Smooth muscle cell (in vitro differentiated cells): ENCODE measurements around the gene USP7. TPM values are rescaled to one million over a fixed set of nuclear protein-coding genes. Genes with fewer than 3 reads are reported as not detected.
A peak's percentile ranks its signal among the peaks of the same experiment; 100 is the strongest.

ENCODE experiments used
- DNase-seq: peaks from one replicate; lab custom pipeline; 2025; ENCODE audit not compliant: unreplicated experiment; lab: John Stamatoyannopoulos, UW
- H2AFZ ChIP-seq: fragments of 200-600 bp; sonication (generic); 2 replicates; pipeline ENCODE4 v1.6.0; 2016; ENCODE audit warnings: antibody characterized with exemption, low read depth, mild to moderate bottlenecking
- H3F3A ChIP-seq: fragments of 200-600 bp; sonication (generic); 2 replicates; pipeline ENCODE4 v1.6.0; 2017; ENCODE audit warnings: antibody characterized with exemption, low read depth
- H3K27ac ChIP-seq: fragments of 200-600 bp; sonication (generic); 2 replicates; pipeline ENCODE4 v1.5.1; 2016; ENCODE audit warnings: low read depth, mild to moderate bottlenecking
- H3K27me3 ChIP-seq: fragments of 200-600 bp; sonication (generic); 2 replicates; pipeline ENCODE4 v1.6.1; 2016; ENCODE audit warnings: low read depth, mild to moderate bottlenecking
- H3K36me3 ChIP-seq: fragments of 200-600 bp; sonication (generic); 2 replicates; pipeline ENCODE4 v1.5.1; 2016; ENCODE audit warnings: low read depth
- H3K4me1 ChIP-seq: fragments of 200-600 bp; sonication (generic); 2 replicates; pipeline ENCODE4 v1.5.1; 2016; ENCODE audit warnings: low read depth
- H3K4me2 ChIP-seq: fragments of 200-600 bp; sonication (generic); 2 replicates; pipeline ENCODE4 v1.6.0; 2016; ENCODE audit warnings: mild to moderate bottlenecking
- H3K4me3 ChIP-seq: fragments of 200-600 bp; sonication (generic); 2 replicates; pipeline ENCODE4 v1.5.1; 2016; ENCODE audit warnings: mild to moderate bottlenecking
- H3K79me2 ChIP-seq: fragments of 200-600 bp; sonication (generic); 2 replicates; pipeline ENCODE4 v1.6.0; 2016; ENCODE audit warnings: low read depth, mild to moderate bottlenecking
- H3K9ac ChIP-seq: fragments of 200-600 bp; sonication (generic); 2 replicates; pipeline ENCODE4 v1.6.0; 2016; ENCODE audit warnings: low read depth
- H3K9me3 ChIP-seq: fragments of 200-600 bp; sonication (generic); replicated peaks from 2 replicates; pipeline ENCODE4 v1.5.1; 2016; ENCODE audit warnings: low read depth
- H4K20me1 ChIP-seq: fragments of 200-600 bp; sonication (generic); 2 replicates; pipeline ENCODE4 v1.6.0; 2016; ENCODE audit warnings: low read depth
- CTCF ChIP-seq: fragments of 200-600 bp; sonication (generic); IDR thresholded peaks from 2 replicates; pipeline ENCODE4 v1.5.1; 2017; ENCODE audit warnings: borderline replicate concordance, mild to moderate bottlenecking, antibody characterized with exemption; ENCODE audit not compliant: insufficient read depth, poor library complexity, severe bottlenecking
- WGBS: methylation state at CpG from one replicate; pipeline ENCODE4 v1.1.7; 2016; ENCODE audit warnings: low lambda C conversion rate; 5-methylcytosine and 5-hydroxymethylcytosine counted together
- polyA plus RNA-seq: library from polyadenylated mRNA; unstranded; fragments of >200 nt; fragmentation: Nextera tagmentation; extraction: Ambion mirVana; gene quantifications from 2 replicates; pipeline ENCODE4 v1.2.1, GENCODE V29; 2016
- total RNA-seq: library from RNA; depleted of rRNA; stranded (reverse); fragments of >200 nt; gene quantifications from 2 replicates; pipeline ENCODE4 v1.2.3, GENCODE V29; 2014

USP7 gene
- total and polyA plus RNA-seq, 2 experiments from 2014 or later, result 50.7 to 52.1 TPM

GRCh38 chr16:8957509-8958157 lies 6.1 kb downstream of the USP7 start:
- peaks cover 95% of the 10 kb centered on the region for H4K20me1 ChIP-seq
- H3K4me3 ChIP-seq, result no peak overlapping the region
- no peak overlapping the region for H2AFZ ChIP-seq
- H3K27ac ChIP-seq, result peak overlapping the region; percentile 92
- no peak for DNase-seq
- H3K9ac ChIP-seq, result peak overlapping the region; percentile 69
- no peak for TF ChIP-seq CTCF
- no peaks in the 10 kb centered on the region for H3K36me3 ChIP-seq
- H3F3A ChIP-seq, result peaks cover 30% of the 10 kb centered on the region
- peak overlapping the region; percentile 86 for H3K4me2 ChIP-seq
- H3K27me3 ChIP-seq, result no peaks in the 10 kb centered on the region
- peaks cover 95% of the 10 kb centered on the region for H3K79me2 ChIP-seq
- 73% methylated on average over 9 of the region's 9 CpGs for WGBS
- H3K4me1 ChIP-seq, result peaks cover 61% of the 10 kb centered on the region
- no peaks in the 10 kb centered on the region for H3K9me3 ChIP-seq

- DNase-seq, result no peak
- TF ChIP-seq CTCF, result no peak
- Histone ChIP-seq H3K79me2 (peaks cover 95% of the 10 kb centered on the region), H3K4me3 (no peak overlapping the region), H3K9ac (no peak overlapping the region), H3F3A (peaks cover 30% of the 10 kb centered on the region), H3K27me3 (no peaks in the 10 kb centered on the region), H3K4me2 (peak overlapping the region; percentile 86), H3K36me3 (no peaks in the 10 kb centered on the region), H3K9me3 (no peaks in the 10 kb centered on the region), H2AFZ (no peak overlapping the region), H3K4me1 (peaks cover 57% of the 10 kb centered on the region), H4K20me1 (peaks cover 95% of the 10 kb centered on the region), H3K27ac (peak overlapping the region; percentile 92)
- WGBS, result 25% methylated on average over 2 of the region's 2 CpGs
These were observed 6.7 kb downstream of the USP7 start for GRCh38 chr16:8957063-8957397.

GRCh38 chr16:8956265-8957062 lies 7.2 kb downstream of the USP7 start:
- Histone ChIP-seq H3K27me3 (no peaks in the 10 kb centered on the region), H3K27ac (peak overlapping the region; percentile 92), H3F3A (peaks cover 31% of the 10 kb centered on the region), H3K4me1 (peaks cover 57% of the 10 kb centered on the region), H2AFZ (no peak overlapping the region), H4K20me1 (peaks cover 95% of the 10 kb centered on the region), H3K9ac (no peak overlapping the region), H3K9me3 (no peaks in the 10 kb centered on the region), H3K79me2 (peaks cover 95% of the 10 kb centered on the region), H3K4me3 (no peak overlapping the region), H3K36me3 (no peaks in the 10 kb centered on the region), H3K4me2 (peak overlapping the region; percentile 86)
- 85% methylated on average over 20 of the region's 21 CpGs for WGBS
- no peak for DNase-seq
- TF ChIP-seq CTCF, result no peak
